AG10803 (cell line): ENCODE data around the gene SYCP2.
A peak's percentile ranks its signal among the peaks of the same experiment; 100 is the strongest.
"Not testable (repeated sequence)": the region's sequence is repeated elsewhere in the genome, so short reads cannot be mapped to it uniquely, and the experiment has no call there.

Experiments used
- DNase-seq: peaks from one replicate; pipeline ENCODE4 v3.0.0; 2010; ENCODE audit warnings: low read depth
- H3K4me3 ChIP-seq: 2 replicates; pipeline ENCODE4 v1.5.1; 2011; ENCODE audit warnings: mild to moderate bottlenecking, low read length, control low read depth
- TF ChIP-seq, protein P1 (sequence below): conservative IDR thresholded peaks from 2 replicates; pipeline ENCODE4 v1.5.1; 2011; ENCODE audit warnings: mild to moderate bottlenecking, low read length, control low read depth, inconsistent platforms

Gene SYCP2

DNA sequence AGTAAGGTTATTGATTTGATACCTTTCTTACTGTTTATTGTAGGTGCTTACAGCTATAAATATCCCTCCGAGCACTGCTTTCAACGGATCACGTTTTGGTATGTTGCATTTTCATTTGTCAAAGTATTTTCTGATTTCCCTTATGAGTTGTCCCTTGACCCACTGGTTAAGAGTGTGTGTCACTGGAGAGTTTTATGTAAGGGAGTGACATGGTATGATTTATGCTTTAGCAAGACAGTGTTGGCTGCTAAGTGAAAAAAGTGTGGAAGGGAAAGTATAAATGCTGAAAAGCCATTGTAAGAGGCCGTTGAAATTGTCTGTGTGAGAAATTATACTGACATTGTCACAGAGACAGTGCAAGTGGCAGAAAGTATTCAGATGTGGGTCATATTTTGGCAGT lies 72.0 kb downstream of the SYCP2 start:
- no peak overlapping the region for H3K4me3 ChIP-seq
- no peak for DNase-seq
- TF ChIP-seq, protein P1, sequence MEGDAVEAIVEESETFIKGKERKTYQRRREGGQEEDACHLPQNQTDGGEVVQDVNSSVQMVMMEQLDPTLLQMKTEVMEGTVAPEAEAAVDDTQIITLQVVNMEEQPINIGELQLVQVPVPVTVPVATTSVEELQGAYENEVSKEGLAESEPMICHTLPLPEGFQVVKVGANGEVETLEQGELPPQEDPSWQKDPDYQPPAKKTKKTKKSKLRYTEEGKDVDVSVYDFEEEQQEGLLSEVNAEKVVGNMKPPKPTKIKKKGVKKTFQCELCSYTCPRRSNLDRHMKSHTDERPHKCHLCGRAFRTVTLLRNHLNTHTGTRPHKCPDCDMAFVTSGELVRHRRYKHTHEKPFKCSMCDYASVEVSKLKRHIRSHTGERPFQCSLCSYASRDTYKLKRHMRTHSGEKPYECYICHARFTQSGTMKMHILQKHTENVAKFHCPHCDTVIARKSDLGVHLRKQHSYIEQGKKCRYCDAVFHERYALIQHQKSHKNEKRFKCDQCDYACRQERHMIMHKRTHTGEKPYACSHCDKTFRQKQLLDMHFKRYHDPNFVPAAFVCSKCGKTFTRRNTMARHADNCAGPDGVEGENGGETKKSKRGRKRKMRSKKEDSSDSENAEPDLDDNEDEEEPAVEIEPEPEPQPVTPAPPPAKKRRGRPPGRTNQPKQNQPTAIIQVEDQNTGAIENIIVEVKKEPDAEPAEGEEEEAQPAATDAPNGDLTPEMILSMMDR, result no peak

DNA sequence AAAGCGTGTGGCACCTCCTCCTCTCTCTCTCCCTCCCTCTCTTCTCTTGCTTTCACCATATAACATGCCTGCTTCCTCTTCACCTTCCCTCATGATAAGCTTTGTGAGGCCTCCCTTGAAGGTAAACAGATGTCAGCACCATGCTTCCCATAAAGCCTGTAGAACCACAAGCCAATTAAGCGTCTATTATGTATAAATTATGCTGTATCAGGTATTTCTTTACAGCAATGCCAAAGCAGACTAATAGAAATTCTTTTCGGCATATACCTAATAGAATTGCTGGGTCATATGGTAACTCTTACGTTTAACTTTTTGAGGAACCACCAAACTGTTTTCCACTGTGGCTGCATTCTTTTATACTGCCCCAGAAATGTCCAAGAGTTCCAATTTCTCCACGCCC lies 75.0 kb downstream of the SYCP2 start:
- H3K4me3 ChIP-seq, result no peak overlapping the region
- DNase-seq, result no peak
- TF ChIP-seq, protein P1, result no peak

DNA sequence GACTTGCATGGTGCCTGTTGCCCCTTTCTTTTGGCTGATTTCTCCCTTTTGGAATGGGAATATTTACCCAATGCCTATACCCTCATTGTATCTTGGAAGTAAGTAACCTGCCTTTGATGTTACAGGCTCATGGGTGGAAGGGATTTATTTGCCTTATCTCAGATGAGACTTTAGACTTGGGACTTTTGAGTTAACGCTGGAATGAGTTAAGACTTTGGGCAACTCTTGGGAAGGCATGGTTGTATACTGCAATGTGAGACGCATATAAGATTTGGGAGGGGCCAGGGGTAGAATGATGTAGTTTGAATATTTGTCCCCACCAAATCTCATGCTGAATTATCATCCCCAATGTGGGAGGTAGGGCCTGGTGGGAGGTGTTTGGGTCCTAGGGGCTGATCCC lies 75.5 kb downstream of the SYCP2 start:
- TF ChIP-seq, protein P1, result no peak
- no peak overlapping the region for H3K4me3 ChIP-seq
- DNase-seq, result no peak

DNA sequence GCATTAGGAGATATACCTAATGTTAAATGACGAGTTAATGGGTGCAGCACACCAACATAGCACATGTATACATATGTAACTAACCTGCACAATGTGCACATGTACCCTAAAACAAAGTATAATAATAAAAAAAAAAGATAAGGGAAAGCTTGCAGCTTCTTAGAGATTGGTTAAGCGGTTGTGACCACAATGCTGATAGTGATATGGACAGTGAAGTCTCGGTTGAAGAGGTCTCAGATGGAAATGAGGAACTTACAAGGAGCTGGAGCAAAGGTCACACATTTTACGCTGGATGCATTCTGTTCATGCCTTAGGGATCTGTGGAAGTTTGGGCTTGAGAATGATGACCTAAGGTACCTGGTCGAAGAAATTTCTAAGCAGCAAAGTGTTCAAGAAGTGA lies 76.5 kb downstream of the SYCP2 start:
- not testable (repeated sequence) for H3K4me3 ChIP-seq, DNase-seq

DNA sequence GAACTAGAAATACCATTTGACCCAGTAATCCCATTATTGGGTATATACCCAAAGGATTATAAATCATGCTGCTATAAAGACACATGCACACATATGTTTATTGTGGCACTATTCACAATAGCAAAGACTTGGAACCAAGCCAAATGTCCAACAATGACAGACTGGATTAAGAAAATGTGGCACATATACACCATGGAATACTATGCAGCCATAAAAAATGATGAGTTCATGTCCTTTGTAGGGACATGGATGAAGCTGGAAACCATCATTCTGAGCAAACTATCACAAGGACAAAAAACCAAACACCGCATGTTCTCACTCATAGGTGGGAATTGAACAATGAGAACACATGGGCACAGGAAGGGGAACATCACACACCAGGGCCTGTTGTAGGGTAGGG lies 76.9 kb downstream of the SYCP2 start:
- H3K4me3 ChIP-seq, DNase-seq: not testable (repeated sequence)

DNA sequence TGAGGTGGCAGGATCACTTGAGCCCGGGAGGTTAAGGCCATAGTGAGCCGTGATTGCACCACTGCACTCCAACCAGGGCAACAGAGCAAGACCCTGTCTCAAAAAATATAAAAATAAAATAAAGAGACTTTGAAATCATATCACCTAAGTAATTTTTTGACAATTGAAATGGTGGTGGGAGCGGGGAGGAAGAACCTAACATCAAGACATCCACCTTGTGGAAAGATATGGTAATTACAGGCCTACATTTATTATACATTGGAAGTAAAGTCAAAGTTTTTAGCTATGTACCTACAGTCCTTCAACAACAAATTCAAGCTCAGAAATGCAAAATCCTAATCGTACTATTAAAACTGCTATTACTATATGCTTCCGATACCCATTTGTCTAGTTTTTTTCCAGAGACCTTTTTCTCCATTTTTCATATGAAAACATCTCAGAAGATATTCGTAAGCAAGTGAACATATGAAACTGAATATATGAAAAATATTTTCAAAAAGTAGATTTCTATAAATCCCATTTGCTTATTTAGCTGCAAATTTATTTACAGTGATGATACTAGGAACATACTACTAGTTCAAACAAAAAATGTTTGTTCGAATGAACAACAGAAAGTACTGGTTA lies 83.3 kb downstream of the SYCP2 start:
- H3K4me3 ChIP-seq, result no peak overlapping the region
- DNase-seq, result peak; percentile 45
- TF ChIP-seq, protein P1, result peak; percentile 69

DNA sequence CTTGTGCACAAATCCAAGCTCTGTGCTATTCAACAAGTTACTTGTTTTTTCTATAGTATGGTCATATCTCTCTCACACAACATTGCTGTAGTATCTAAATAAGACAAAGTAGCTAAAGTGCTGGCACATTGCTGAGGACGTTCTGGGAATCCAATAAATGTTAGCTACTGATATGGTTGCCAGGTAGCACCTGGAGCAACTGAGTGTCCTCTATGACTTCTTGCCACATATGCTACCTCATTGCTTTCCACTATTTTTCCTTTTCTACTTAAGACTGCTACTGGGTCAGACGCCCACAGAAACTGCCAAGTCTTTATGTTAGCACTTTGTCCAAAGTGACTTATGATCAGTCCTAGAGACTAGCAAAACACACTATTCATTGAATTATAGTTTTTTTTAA lies 85.3 kb downstream of the SYCP2 start:
- no peak overlapping the region for H3K4me3 ChIP-seq
- DNase-seq, result no peak
- TF ChIP-seq, protein P1, result no peak

DNA sequence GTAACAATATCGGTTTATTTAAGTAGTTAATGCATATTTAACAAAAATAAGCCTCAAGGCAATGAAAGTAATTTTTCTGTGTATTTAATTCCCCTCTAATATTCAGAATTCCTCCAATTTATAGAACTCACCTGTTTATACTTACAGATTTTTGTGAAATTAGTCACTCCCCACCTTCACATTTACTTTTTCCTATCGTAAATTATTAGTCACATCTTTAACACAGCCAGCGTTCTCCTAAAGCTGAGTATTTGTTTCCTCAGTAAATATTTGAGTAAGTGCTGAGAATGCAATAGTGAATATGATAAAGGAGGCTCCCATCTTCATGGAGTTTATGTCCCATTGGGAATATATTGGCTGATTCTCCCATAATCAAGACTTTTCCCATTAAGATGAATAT lies 88.0 kb downstream of the SYCP2 start:
- DNase-seq, result no peak
- no peak overlapping the region for H3K4me3 ChIP-seq
- TF ChIP-seq, protein P1, result no peak
